K562 (cell line): Measurements from ENCODE around the gene TNIP2. TPM values are rescaled to one million over a fixed set of nuclear protein-coding genes. Genes with fewer than 3 reads are reported as not detected.

Source experiments
- BCLAF1 ChIP-seq, 2 experiments: fragments of 450-650 bp in 1 of 2; IDR thresholded peaks; 2 replicates each; pipeline ENCODE4 v1.6.1; 2011 to 2017; ENCODE audit warnings: low read depth in 2 of 2, antibody characterized with exemption in 1 of 2, borderline replicate concordance in 1 of 2, low read length in 1 of 2, mild to moderate bottlenecking in 1 of 2, mixed read lengths in 1 of 2; ENCODE audit not compliant: control insufficient read depth in 1 of 2
- CREB3L1 ChIP-seq: fragments of 450-650 bp; IDR thresholded peaks from 2 replicates; pipeline ENCODE4 v1.6.1; 2014; ENCODE audit warnings: low read depth, mild to moderate bottlenecking, moderate library complexity, borderline replicate concordance
- MITF ChIP-seq: IDR thresholded peaks from 2 replicates; pipeline ENCODE4 v1.6.1; 2014; ENCODE audit warnings: antibody characterized with exemption
- NFIX ChIP-seq: fragments of 250-450 bp; sonication (Bioruptor Pico); IDR thresholded peaks from 2 replicates; pipeline ENCODE4 v1.4.0; 2020; ENCODE audit warnings: low read depth, mild to moderate bottlenecking, moderate library complexity
- ZNF197 ChIP-seq: fragments of 200-800 bp; sonication (Bioruptor generic); IDR thresholded peaks from 2 replicates; pipeline ENCODE4 v1.6.1; 2016; ENCODE audit warnings: low read depth, missing genetic modification characterization, missing compliant biosample characterization
- polyA plus RNA-seq, 8 experiments: library from polyadenylated mRNA; depleted of rRNA in 4 of 8; stranded (reverse) in 5 of 8; unstranded in 3 of 8; fragments of >200 nt; fragmentation: Nextera tagmentation in 2 of 8; fragmentation: Illumina TruSeq in 1 of 8; extraction: Ambion mirVana in 2 of 8; extraction: Trizol in 1 of 8; gene quantifications; 2 replicates each; pipeline versions ENCODE4 v1.2.1 to v1.2.3, GENCODE V29; 2011 to 2014; ENCODE audit warnings: inconsistent platforms in 1 of 8, missing spikeins in 1 of 8
- total RNA-seq, 7 experiments: library from RNA; depleted of rRNA in 6 of 7; stranded (reverse); fragments of >200 nt in 6 of 7; fragmentation: Illumina TruSeq in 2 of 7; extraction: Trizol in 2 of 7; gene quantifications; 2 replicates each; pipeline versions ENCODE4 v1.2.1 to v1.2.3, GENCODE V29; 2011 to 2021; ENCODE audit warnings: low replicate concordance in 1 of 7

TNIP2 gene
- total and polyA plus RNA-seq, 9 of the 15 experiments (the other 6 are each of a cell fraction or from before 2014, with no cell fraction given) = 0.61 to 42.6 (median 19.5) TPM

- TF ChIP-seq BCLAF1 (IDR thresholded peaks at IDR 0.05; ENCODE audit: borderline replicate concordance in 1 of 2, control insufficient read depth in 1 of 2, low read depth in 2 of 2, low read length in 1 of 2) = no peak
- TF ChIP-seq NFIX (CRISPR knock-in tag) = no peak
- TF ChIP-seq MITF = no peak
- no peak for TF ChIP-seq ZNF197 (CRISPR knock-in tag)
- TF ChIP-seq CREB3L1 = no peak
- TF ChIP-seq, all 486 proteins: peak for 0
Measured at GRCh38 chr4:2795300-2795892, 39.3 kb upstream of the TNIP2 start (continued).
